GM23338 (cell line): ENCODE results near the gene SCAMP5. TPM values are rescaled to one million over a fixed set of nuclear protein-coding genes. Genes with fewer than 3 reads are reported as not detected.

Experiments used
- ATAC-seq: fragments of 200-7000 bp; cut with Tn5 transposase; 3 replicates; pipeline ENCODE4 v1.9.1; 2020
- DNase-seq: peaks from one replicate; pipeline ENCODE4 v3.0.0-alpha.2; 2015; ENCODE audit warnings: low spot score
- H2AFZ ChIP-seq: fragments of 200-600 bp; sonication (generic); 2 replicates; pipeline ENCODE4 v1.8.0; 2016; ENCODE audit warnings: antibody characterized with exemption, mild to moderate bottlenecking, moderate library complexity
- H3F3A ChIP-seq: fragments of 200-600 bp; sonication (generic); replicated peaks from 2 replicates; pipeline ENCODE4 v1.8.0; 2017; ENCODE audit warnings: antibody characterized with exemption, mixed run types, low read depth
- H3K27ac ChIP-seq: fragments of 200-600 bp; sonication (generic); 2 replicates; pipeline ENCODE4 v1.6.1; 2016; ENCODE audit warnings: low read depth
- H3K27me3 ChIP-seq: fragments of 200-600 bp; sonication (generic); 2 replicates; pipeline ENCODE4 v1.8.0; 2016; ENCODE audit warnings: mild to moderate bottlenecking, mixed run types, moderate library complexity; ENCODE audit not compliant: insufficient read depth
- H3K36me3 ChIP-seq: fragments of 200-600 bp; sonication (generic); 2 replicates; pipeline ENCODE4 v1.8.0; 2016; ENCODE audit warnings: mild to moderate bottlenecking; ENCODE audit not compliant: insufficient read depth
- H3K4me1 ChIP-seq: fragments of 200-600 bp; sonication (generic); 2 replicates; pipeline ENCODE4 v1.8.0; 2016; ENCODE audit warnings: mild to moderate bottlenecking, moderate library complexity; ENCODE audit not compliant: insufficient read depth
- H3K4me2 ChIP-seq: fragments of 200-600 bp; sonication (generic); 2 replicates; pipeline ENCODE4 v1.7.1; 2017; ENCODE audit warnings: mixed run types
- H3K4me3 ChIP-seq: fragments of 200-600 bp; sonication (generic); 2 replicates; pipeline ENCODE4 v1.6.1; 2016; ENCODE audit warnings: mixed run types
- H3K79me2 ChIP-seq: fragments of 200-600 bp; sonication (generic); replicated peaks from 2 replicates; pipeline ENCODE4 v1.8.0; 2017; ENCODE audit warnings: mild to moderate bottlenecking; ENCODE audit not compliant: insufficient read depth
- H3K9me2 ChIP-seq: fragments of 200-600 bp; sonication (generic); 2 replicates; pipeline ENCODE4 v1.8.0; 2017; ENCODE audit not compliant: insufficient read depth
- H4K20me1 ChIP-seq: fragments of 200-600 bp; sonication (generic); replicated peaks from 2 replicates; pipeline ENCODE4 v1.8.0; 2017; ENCODE audit warnings: mild to moderate bottlenecking; ENCODE audit not compliant: insufficient read depth
- H3K27ac Mint-ChIP-seq: 2 replicates; pipeline ENCODE4 v1.8.0; 2020; ENCODE audit warnings: inconsistent platforms, mild to moderate bottlenecking, moderate library complexity, mixed read lengths
- H3K27me3 Mint-ChIP-seq: 3 replicates; pipeline ENCODE4 v1.8.0; 2022; ENCODE audit warnings: low read depth, mild to moderate bottlenecking, moderate library complexity, mixed read lengths, inconsistent platforms; ENCODE audit not compliant: insufficient read depth, poor library complexity
- H3K36me3 Mint-ChIP-seq: 3 replicates; pipeline ENCODE4 v1.8.0; 2021; ENCODE audit warnings: low read depth, mild to moderate bottlenecking, inconsistent platforms, moderate library complexity, mixed read lengths
- H3K4me1 Mint-ChIP-seq: 3 replicates; pipeline ENCODE4 v1.8.0; 2020; ENCODE audit warnings: mild to moderate bottlenecking, inconsistent platforms, mixed read lengths
- H3K4me3 Mint-ChIP-seq: 3 replicates; pipeline ENCODE4 v1.8.0; 2021; ENCODE audit warnings: moderate library complexity, mild to moderate bottlenecking, inconsistent platforms, mixed read lengths
- H3K9me3 Mint-ChIP-seq: 3 replicates; pipeline ENCODE4 v1.8.0; 2020; ENCODE audit warnings: moderate library complexity, mild to moderate bottlenecking, inconsistent platforms, mixed read lengths
- CREB1 ChIP-seq: fragments of 250-450 bp; sonication (Bioruptor Pico); IDR thresholded peaks from 2 replicates; pipeline ENCODE4 v1.5.0; 2020; ENCODE audit warnings: low read depth, mild to moderate bottlenecking, moderate library complexity
- CTCF ChIP-seq, 2 experiments: fragments of 200-600 bp in 1 of 2; sonication (generic) in 1 of 2; conservative IDR thresholded peaks; 2 replicates each; pipeline versions ENCODE4 v1.5.1 to v1.6.1; 2016 to 2017; ENCODE audit warnings: antibody characterized with exemption in 2 of 2, low read depth in 2 of 2, mild to moderate bottlenecking in 2 of 2, moderate library complexity in 1 of 2
- EZH2phosphoT487 ChIP-seq: fragments of 200-600 bp; sonication (generic); IDR thresholded peaks from one replicate; pipeline ENCODE4 v1.8.1; 2018; ENCODE audit warnings: antibody characterized with exemption; ENCODE audit not compliant: unreplicated experiment
- STAT1 ChIP-seq: IDR thresholded peaks from one replicate; pipeline ENCODE4 v1.6.1; 2016; ENCODE audit warnings: antibody characterized with exemption; ENCODE audit not compliant: unreplicated experiment
- ZNF331 ChIP-seq: fragments of 250-450 bp; sonication (Bioruptor Pico); IDR thresholded peaks from 2 replicates; pipeline ENCODE4 v1.5.0; 2020; ENCODE audit warnings: low read depth, mild to moderate bottlenecking, moderate library complexity
- polyA plus RNA-seq: library from polyadenylated mRNA; unstranded; fragments of >200 nt; fragmentation: Nextera tagmentation; extraction: Ambion mirVana; gene quantifications from 2 replicates; pipeline ENCODE4 v1.2.1, GENCODE V29; 2016
- total RNA-seq: library from RNA; depleted of rRNA; stranded (reverse); fragments of >200 nt; shearing (Covaris generic); gene quantifications from 2 replicates; pipeline ENCODE4 v1.2.3, GENCODE V29; 2014
- TF ChIP-seq, protein P1 (sequence below): IDR thresholded peaks from one replicate; pipeline ENCODE4 v1.6.1; 2018; ENCODE audit warnings: antibody characterized with exemption; ENCODE audit not compliant: unreplicated experiment
- TF ChIP-seq, protein P2 (sequence below): IDR thresholded peaks from 2 replicates; pipeline ENCODE4 v1.6.1; 2016; ENCODE audit warnings: antibody characterized with exemption

The SCAMP5 gene
- total and polyA plus RNA-seq, 2 experiments from 2014 or later: 12.8 to 43.3 TPM

DNA sequence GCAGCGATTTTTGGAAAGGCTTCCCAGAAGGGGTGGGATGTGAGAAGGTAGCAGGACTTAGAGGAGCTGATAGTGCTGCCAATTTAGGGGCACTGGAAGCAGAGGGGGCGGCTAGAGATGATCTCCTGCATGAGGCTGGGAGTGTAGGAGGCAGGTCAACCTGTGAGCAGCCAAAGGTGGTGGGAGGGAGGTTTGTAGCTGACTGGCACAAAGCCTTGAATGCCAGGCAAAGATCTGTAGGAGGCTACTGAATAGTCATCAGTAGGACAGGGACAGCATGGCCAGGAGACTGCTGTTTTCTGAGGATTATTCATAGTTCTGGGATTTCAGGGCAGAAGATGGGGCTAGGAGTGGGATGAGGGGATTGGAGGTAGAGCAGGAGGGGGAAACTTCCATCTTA is 2.2 kb downstream of the SCAMP5 start (continued):
- TF ChIP-seq, protein P1, sequence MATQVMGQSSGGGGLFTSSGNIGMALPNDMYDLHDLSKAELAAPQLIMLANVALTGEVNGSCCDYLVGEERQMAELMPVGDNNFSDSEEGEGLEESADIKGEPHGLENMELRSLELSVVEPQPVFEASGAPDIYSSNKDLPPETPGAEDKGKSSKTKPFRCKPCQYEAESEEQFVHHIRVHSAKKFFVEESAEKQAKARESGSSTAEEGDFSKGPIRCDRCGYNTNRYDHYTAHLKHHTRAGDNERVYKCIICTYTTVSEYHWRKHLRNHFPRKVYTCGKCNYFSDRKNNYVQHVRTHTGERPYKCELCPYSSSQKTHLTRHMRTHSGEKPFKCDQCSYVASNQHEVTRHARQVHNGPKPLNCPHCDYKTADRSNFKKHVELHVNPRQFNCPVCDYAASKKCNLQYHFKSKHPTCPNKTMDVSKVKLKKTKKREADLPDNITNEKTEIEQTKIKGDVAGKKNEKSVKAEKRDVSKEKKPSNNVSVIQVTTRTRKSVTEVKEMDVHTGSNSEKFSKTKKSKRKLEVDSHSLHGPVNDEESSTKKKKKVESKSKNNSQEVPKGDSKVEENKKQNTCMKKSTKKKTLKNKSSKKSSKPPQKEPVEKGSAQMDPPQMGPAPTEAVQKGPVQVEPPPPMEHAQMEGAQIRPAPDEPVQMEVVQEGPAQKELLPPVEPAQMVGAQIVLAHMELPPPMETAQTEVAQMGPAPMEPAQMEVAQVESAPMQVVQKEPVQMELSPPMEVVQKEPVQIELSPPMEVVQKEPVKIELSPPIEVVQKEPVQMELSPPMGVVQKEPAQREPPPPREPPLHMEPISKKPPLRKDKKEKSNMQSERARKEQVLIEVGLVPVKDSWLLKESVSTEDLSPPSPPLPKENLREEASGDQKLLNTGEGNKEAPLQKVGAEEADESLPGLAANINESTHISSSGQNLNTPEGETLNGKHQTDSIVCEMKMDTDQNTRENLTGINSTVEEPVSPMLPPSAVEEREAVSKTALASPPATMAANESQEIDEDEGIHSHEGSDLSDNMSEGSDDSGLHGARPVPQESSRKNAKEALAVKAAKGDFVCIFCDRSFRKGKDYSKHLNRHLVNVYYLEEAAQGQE: no peak
- TF ChIP-seq EZH2phosphoT487 (no peak), ZNF331 (CRISPR knock-in tag) (no peak)

- DNase-seq (no peak), ATAC-seq (no peak)
- Histone ChIP-seq H2AFZ (no peak overlapping the region), H3K4me1 (peaks cover 5% of the 10 kb centered on the region; the same call in 1 of the 2 replicates), H3F3A (no peaks in the 10 kb centered on the region), H3K9me2 (no peaks in the 10 kb centered on the region), H3K4me3 (no peak overlapping the region), H3K79me2 (peaks cover 10% of the 10 kb centered on the region), H3K36me3 (no peaks in the 10 kb centered on the region; the same call in 1 of the 2 replicates), H3K27me3 (peaks cover 5% of the 10 kb centered on the region; the same call in 1 of the 2 replicates), H3K27ac (no peak overlapping the region), H4K20me1 (peaks cover 8% of the 10 kb centered on the region), H3K4me2 (no peak overlapping the region)
- no peak overlapping the region for H3K27ac Mint-ChIP-seq
- H3K36me3 Mint-ChIP-seq: peaks cover 12% of the 10 kb centered on the region
- H3K27me3 Mint-ChIP-seq: peaks cover 14% of the 10 kb centered on the region
- no peak overlapping the region for H3K4me3 Mint-ChIP-seq
- TF ChIP-seq EZH2phosphoT487: no peak
- no peak for TF ChIP-seq CTCF (conservative IDR thresholded peaks at IDR 0.05; ENCODE audit: low read depth in 2 of 2)
- no peak for TF ChIP-seq CREB1 (CRISPR knock-in tag)
- TF ChIP-seq, protein P2, sequence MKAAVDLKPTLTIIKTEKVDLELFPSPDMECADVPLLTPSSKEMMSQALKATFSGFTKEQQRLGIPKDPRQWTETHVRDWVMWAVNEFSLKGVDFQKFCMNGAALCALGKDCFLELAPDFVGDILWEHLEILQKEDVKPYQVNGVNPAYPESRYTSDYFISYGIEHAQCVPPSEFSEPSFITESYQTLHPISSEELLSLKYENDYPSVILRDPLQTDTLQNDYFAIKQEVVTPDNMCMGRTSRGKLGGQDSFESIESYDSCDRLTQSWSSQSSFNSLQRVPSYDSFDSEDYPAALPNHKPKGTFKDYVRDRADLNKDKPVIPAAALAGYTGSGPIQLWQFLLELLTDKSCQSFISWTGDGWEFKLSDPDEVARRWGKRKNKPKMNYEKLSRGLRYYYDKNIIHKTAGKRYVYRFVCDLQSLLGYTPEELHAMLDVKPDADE: no peak
- no peak for TF ChIP-seq ZNF331 (CRISPR knock-in tag)
- TF ChIP-seq, protein P1: no peak
- TF ChIP-seq STAT1: no peak
- H3K4me1 Mint-ChIP-seq: peaks cover 5% of the 10 kb centered on the region; the same call in 2 of the 3 replicates
- H3K9me3 Mint-ChIP-seq: no peaks in the 10 kb centered on the region
Measured at GRCh38 chr15:75001310-75001709, 5.9 kb downstream of the SCAMP5 start.
